HepG2 (cell line): ENCODE data around the gene TNFAIP8L2. TPM values are rescaled to one million over a fixed set of nuclear protein-coding genes. Genes with fewer than 3 reads are reported as not detected.

Experiments
- AGO1 ChIP-seq: fragments of 200-400 bp; formaldehyde crosslinking; IDR thresholded peaks from 2 replicates; pipeline ENCODE4 v1.6.1; 2017; ENCODE audit warnings: mild to moderate bottlenecking, low read depth, low read length, moderate library complexity; ENCODE audit not compliant: poor library complexity, severe bottlenecking
- DBP ChIP-seq: sonication (generic); formaldehyde crosslinking; IDR thresholded peaks from 2 replicates; pipeline ENCODE4 v1.4.0; 2020; ENCODE audit warnings: missing genetic modification reagents; ENCODE audit errors: not compliant biosample characterization
- ETS1 ChIP-seq: sonication (generic); formaldehyde crosslinking; IDR thresholded peaks from 2 replicates; pipeline ENCODE4 v1.4.0; 2020; ENCODE audit warnings: missing genetic modification reagents
- NCOR1 ChIP-seq: fragments of 200-600 bp; sonication (generic); IDR thresholded peaks from 2 replicates; pipeline ENCODE4 v1.7.0; 2017; ENCODE audit warnings: antibody characterized with exemption, low read length, borderline replicate concordance
- PHF5A ChIP-seq: IDR thresholded peaks from one replicate; pipeline ENCODE4 v1.6.1; 2018; ENCODE audit warnings: low read depth, missing genetic modification reagents; ENCODE audit not compliant: unreplicated experiment
- PLSCR1 ChIP-seq: sonication (generic); formaldehyde crosslinking; IDR thresholded peaks from 2 replicates; pipeline ENCODE4 v1.5.0; 2020; ENCODE audit warnings: missing genetic modification reagents, mild to moderate bottlenecking, borderline replicate concordance
- SNRNP70 ChIP-seq: fragments of 200-400 bp; formaldehyde crosslinking; IDR thresholded peaks from 2 replicates; pipeline ENCODE4 v1.6.1; 2017; ENCODE audit warnings: mild to moderate bottlenecking, low read depth, low read length, moderate library complexity
- SRF ChIP-seq: IDR thresholded peaks from 2 replicates; pipeline ENCODE4 v1.6.1; 2011; ENCODE audit warnings: mild to moderate bottlenecking, low read depth, low read length, moderate library complexity
- ZBTB33 ChIP-seq: sonication (generic); formaldehyde crosslinking; IDR thresholded peaks from 2 replicates; pipeline ENCODE4 v1.4.0; 2020; ENCODE audit warnings: missing genetic modification reagents
- ZFP36 ChIP-seq: fragments of 150-350 bp; IDR thresholded peaks from 2 replicates; pipeline ENCODE4 v1.6.1; 2018; ENCODE audit warnings: borderline replicate concordance, low read length, low read depth; ENCODE audit not compliant: partially characterized antibody
- ZFP62 ChIP-seq: sonication (generic); formaldehyde crosslinking; IDR thresholded peaks from 2 replicates; pipeline ENCODE4 v1.4.0; 2020; ENCODE audit warnings: missing genetic modification reagents
- ZGPAT ChIP-seq: IDR thresholded peaks from 2 replicates; pipeline ENCODE4 v1.6.1; 2016; ENCODE audit warnings: mild to moderate bottlenecking
- ZNF180 ChIP-seq: sonication (generic); formaldehyde crosslinking; IDR thresholded peaks from 2 replicates; pipeline ENCODE4 v1.4.0; 2020; ENCODE audit warnings: low read depth, missing genetic modification reagents, borderline replicate concordance
- ZNF350 ChIP-seq: sonication (generic); formaldehyde crosslinking; IDR thresholded peaks from 2 replicates; pipeline ENCODE4 v1.4.0; 2020; ENCODE audit warnings: mild to moderate bottlenecking, low read depth, missing genetic modification reagents, borderline replicate concordance
- ZNF362 ChIP-seq: sonication (generic); formaldehyde crosslinking; IDR thresholded peaks from 2 replicates; pipeline ENCODE4 v1.4.0; 2020; ENCODE audit warnings: missing genetic modification reagents, mild to moderate bottlenecking, borderline replicate concordance
- ZNF574 ChIP-seq: sonication (generic); formaldehyde crosslinking; IDR thresholded peaks from 2 replicates; pipeline ENCODE4 v1.4.0; 2020; ENCODE audit warnings: missing genetic modification reagents
- ZNF761 ChIP-seq: sonication (generic); formaldehyde crosslinking; conservative IDR thresholded peaks from 2 replicates; pipeline ENCODE4 v1.4.0; 2020; ENCODE audit warnings: mild to moderate bottlenecking, missing genetic modification reagents
- polyA plus RNA-seq, 8 experiments: library from polyadenylated mRNA; depleted of rRNA in 3 of 8; stranded (reverse) in 7 of 8; unstranded in 1 of 8; fragments of >200 nt; fragmentation: Illumina TruSeq in 4 of 8; extraction: Trizol in 4 of 8; gene quantifications; 2 replicates each; pipeline versions ENCODE4 v1.2.1 to v1.2.3, GENCODE V29; 2011 to 2016; ENCODE audit warnings: low read depth in 4 of 8, missing spikeins in 1 of 8, mixed read lengths in 1 of 8; ENCODE audit not compliant: insufficient read depth in 1 of 8
- total RNA-seq, 5 experiments: library from RNA; depleted of rRNA; stranded (reverse); fragments of >200 nt; fragmentation: Illumina TruSeq; extraction: Trizol; gene quantifications; 2 replicates each; pipeline ENCODE4 v1.2.3, GENCODE V29; 2016; ENCODE audit warnings: low read depth in 1 of 5

TNFAIP8L2 gene
- total and polyA plus RNA-seq, 2 of the 13 experiments (the other 11 are each of a cell fraction or from before 2014, with no cell fraction given), result not detected

- TF ChIP-seq ZBTB33 (peak; percentile 55), ZNF362 (CRISPR knock-in tag) (peak; percentile 98), AGO1 (no peak), ZGPAT (CRISPR knock-in tag) (peak; percentile 93), PHF5A (no peak), NCOR1 (no peak; the same call in 1 of the 2 replicates), DBP (no peak), ZFP36 (no peak), ZNF574 (CRISPR knock-in tag) (peak; percentile 98), ZNF761 (no peak; the same call in 1 of the 2 replicates), SRF (no peak), PLSCR1 (no peak), ZNF350 (CRISPR knock-in tag) (peak; percentile 74), ZFP62 (peak; percentile 97), SNRNP70 (no peak), ETS1 (CRISPR knock-in tag) (no peak), ZNF180 (CRISPR knock-in tag) (no peak; the same call in 1 of the 2 replicates)
Observed at GRCh38 chr1:151165738-151166504, 9.5 kb downstream of the TNFAIP8L2 start, which contains the start of the genes LYSMD1 and SCNM1 (continued).
